ENCODE data around the gene FADD. TPM values are rescaled to one million over a fixed set of nuclear protein-coding genes. Genes with fewer than 3 reads are reported as not detected.
"Not testable (repeated sequence)": the region's sequence is repeated elsewhere in the genome, so short reads cannot be mapped to it uniquely, and the experiment has no call there.

Gene FADD
- total and polyA plus RNA-seq, 4 donors, result 13.9 to 30.9 (median 26.1) TPM

GRCh38 chr11:70210051-70210501 is 7.0 kb downstream of the FADD start:
- Histone ChIP-seq H3K36me3 (ENCODE audit: control insufficient read depth in 4 of 4, insufficient read depth in 4 of 4, low read length in 4 of 4) (peaks cover 0 to 31% (median 11%) of the 10 kb centered on the region in 4 donors), H3K27me3 (ENCODE audit: control insufficient read depth in 3 of 3, insufficient read depth in 3 of 3, low read length in 2 of 3) (no peaks in the 10 kb centered on the region), H3K27ac (ENCODE audit: low read depth in 1 of 2, low read length in 1 of 2) (no peak overlapping the region), H3K9ac (ENCODE audit: insufficient read depth in 1 of 2, low read length in 2 of 2) (no peak overlapping the region), H3K4me3 (no peak overlapping the region), H3K9me3 (ENCODE audit: control insufficient read depth in 4 of 4, insufficient read depth in 3 of 4, low read length in 3 of 4) (no peaks in the 10 kb centered on the region), H3K4me1 (ENCODE audit: control insufficient read depth in 5 of 5, insufficient read depth in 5 of 5, low read length in 5 of 5) (peaks cover 0 to under 1% (median 0%) of the 10 kb centered on the region in 5 donors)
- ATAC-seq (ENCODE audit: insufficient read depth, low FRiP score) (no peak), DNase-seq (no peak)
- WGBS, 2 donors, result 89 to 91% methylated on average over 8 of the region's 8 CpGs
- no peak for TF ChIP-seq CTCF (IDR thresholded peaks at IDR 0.05; ENCODE audit: control extremely low read depth, extremely low read depth)

DNA sequence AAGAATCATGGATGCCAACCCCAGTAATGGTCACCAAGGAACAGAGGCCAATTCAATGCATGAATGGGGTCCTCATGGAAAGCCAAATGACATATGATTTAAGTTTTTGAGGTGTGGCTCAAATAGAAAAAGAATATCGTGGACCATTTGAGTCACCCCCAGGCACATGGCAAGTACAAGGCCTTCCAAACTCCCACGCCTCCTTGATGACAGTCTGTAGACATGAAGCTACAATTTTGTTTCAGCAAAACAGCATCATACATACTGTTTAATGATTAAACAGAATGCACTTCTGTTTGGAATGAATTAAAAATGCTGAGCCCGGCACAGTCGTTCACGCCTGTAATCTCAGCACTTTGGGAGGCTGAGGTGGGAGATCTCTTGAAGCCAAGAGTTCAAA is 7.4 kb downstream of the FADD start:
- Histone ChIP-seq H3K27ac (ENCODE audit: low read depth in 1 of 2, low read length in 1 of 2) (no peak overlapping the region), H3K4me3 (no peak overlapping the region), H3K27me3 (ENCODE audit: control insufficient read depth in 3 of 3, insufficient read depth in 3 of 3, low read length in 2 of 3) (no peaks in the 10 kb centered on the region), H3K9ac (ENCODE audit: insufficient read depth in 1 of 2, low read length in 2 of 2) (no peak overlapping the region), H3K36me3 (ENCODE audit: control insufficient read depth in 4 of 4, insufficient read depth in 4 of 4, low read length in 4 of 4) (peaks cover 0 to 31% (median 11%) of the 10 kb centered on the region in 4 donors), H3K4me1 (ENCODE audit: control insufficient read depth in 5 of 5, insufficient read depth in 5 of 5, low read length in 5 of 5) (no peaks in the 10 kb centered on the region), H3K9me3 (ENCODE audit: control insufficient read depth in 4 of 4, insufficient read depth in 3 of 4, low read length in 3 of 4) (no peaks in the 10 kb centered on the region)
- no peak for TF ChIP-seq CTCF (IDR thresholded peaks at IDR 0.05; ENCODE audit: control extremely low read depth, extremely low read depth)
- ATAC-seq (ENCODE audit: insufficient read depth, low FRiP score) (no peak), DNase-seq (no peak)
- 91 to 94% methylated on average over 5 of the region's 5 CpGs for WGBS, 2 donors

DNA sequence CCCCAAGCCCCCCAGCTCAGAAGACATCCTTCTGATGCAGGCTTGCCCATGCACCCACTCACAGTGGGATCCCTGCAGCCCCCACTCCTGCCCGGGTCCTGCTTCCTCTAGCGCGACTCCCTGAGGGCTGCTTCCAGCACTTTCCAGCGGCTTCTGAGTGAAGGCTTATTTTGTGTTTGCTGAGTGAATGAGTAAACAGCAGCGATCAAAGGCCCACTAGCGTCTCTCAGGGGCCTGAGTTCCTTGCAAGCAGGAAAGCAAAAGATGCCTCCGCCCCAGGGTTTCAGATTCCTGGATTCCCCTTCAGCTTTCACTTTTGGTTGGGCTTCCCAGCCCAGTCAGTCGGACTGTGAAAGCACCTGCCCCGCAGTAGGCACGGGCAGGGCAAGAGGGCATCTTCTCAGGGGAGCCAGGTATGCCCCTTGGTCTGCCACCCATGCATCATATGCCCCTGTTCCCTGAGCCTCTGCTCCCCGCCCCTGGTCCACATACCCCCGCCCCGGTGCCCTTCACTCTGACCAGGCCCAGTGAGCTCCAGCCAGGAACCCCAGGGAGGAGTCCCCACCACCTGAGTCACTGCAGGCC is 9.2 kb downstream of the FADD start:
- H3K27ac ChIP-seq (ENCODE audit: low read depth in 1 of 2, low read length in 1 of 2), result peak overlapping the region in 1 of 2 donors; percentile 26

DNA sequence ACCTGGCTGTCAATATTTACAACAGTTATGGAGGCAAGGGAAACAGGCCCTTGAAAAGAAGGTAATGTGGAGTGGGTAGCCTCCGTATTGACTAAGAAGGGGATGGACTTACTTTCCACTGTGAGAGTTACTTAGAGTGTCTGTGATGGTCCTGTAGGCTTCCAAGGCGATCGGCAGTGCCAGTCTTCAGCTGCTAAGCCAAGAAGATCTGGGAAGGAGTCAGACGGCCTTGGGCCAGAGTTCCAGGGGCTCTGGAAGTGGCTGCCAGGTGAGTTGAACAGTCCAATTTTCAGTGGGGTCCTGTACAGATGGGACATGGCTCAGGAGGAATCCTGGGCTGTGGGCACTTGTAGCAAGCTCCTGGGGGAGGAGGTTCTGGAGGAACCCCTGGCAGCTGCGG is 14.3 kb downstream of the FADD start:
- ATAC-seq (ENCODE audit: insufficient read depth, low FRiP score); DNase-seq; H3K27ac ChIP-seq (ENCODE audit: low read depth in 1 of 2, low read length in 1 of 2); H3K9ac ChIP-seq (ENCODE audit: insufficient read depth in 1 of 2, low read length in 2 of 2); H3K36me3 ChIP-seq (ENCODE audit: control insufficient read depth in 4 of 4, insufficient read depth in 4 of 4, low read length in 4 of 4); H3K27me3 ChIP-seq (ENCODE audit: control insufficient read depth in 3 of 3, insufficient read depth in 3 of 3, low read length in 2 of 3); H3K4me1 ChIP-seq (ENCODE audit: control insufficient read depth in 5 of 5, insufficient read depth in 5 of 5, low read length in 5 of 5); H3K9me3 ChIP-seq (ENCODE audit: control insufficient read depth in 4 of 4, insufficient read depth in 3 of 4, low read length in 3 of 4); H3K4me3 ChIP-seq: not testable (repeated sequence)
- WGBS, 2 donors, result 82 to 84% methylated on average over 5 of the region's 5 CpGs

More for the DNA sequence above, 9.2 kb downstream of the FADD start:
- H3K27me3 ChIP-seq (ENCODE audit: control insufficient read depth in 3 of 3, insufficient read depth in 3 of 3, low read length in 2 of 3), result no peaks in the 10 kb centered on the region
- no peak overlapping the region for H3K9ac ChIP-seq (ENCODE audit: insufficient read depth in 1 of 2, low read length in 2 of 2)
- H3K9me3 ChIP-seq (ENCODE audit: control insufficient read depth in 4 of 4, insufficient read depth in 3 of 4, low read length in 3 of 4), result no peaks in the 10 kb centered on the region
- peak in 2 of 3 donors; percentile 24 to 31 for DNase-seq
- ATAC-seq (ENCODE audit: insufficient read depth, low FRiP score), result no peak
- H3K4me1 ChIP-seq (ENCODE audit: control insufficient read depth in 5 of 5, insufficient read depth in 5 of 5, low read length in 5 of 5), result no peaks in the 10 kb centered on the region
- 53 to 69% methylated on average over 13 of the region's 13 CpGs for WGBS, 2 donors
- H3K36me3 ChIP-seq (ENCODE audit: control insufficient read depth in 4 of 4, insufficient read depth in 4 of 4, low read length in 4 of 4), result peaks cover 0 to 17% (median 7%) of the 10 kb centered on the region in 4 donors
- no peak overlapping the region for H3K4me3 ChIP-seq
- TF ChIP-seq CTCF (IDR thresholded peaks at IDR 0.05; ENCODE audit: control extremely low read depth, extremely low read depth), result no peak

DNA sequence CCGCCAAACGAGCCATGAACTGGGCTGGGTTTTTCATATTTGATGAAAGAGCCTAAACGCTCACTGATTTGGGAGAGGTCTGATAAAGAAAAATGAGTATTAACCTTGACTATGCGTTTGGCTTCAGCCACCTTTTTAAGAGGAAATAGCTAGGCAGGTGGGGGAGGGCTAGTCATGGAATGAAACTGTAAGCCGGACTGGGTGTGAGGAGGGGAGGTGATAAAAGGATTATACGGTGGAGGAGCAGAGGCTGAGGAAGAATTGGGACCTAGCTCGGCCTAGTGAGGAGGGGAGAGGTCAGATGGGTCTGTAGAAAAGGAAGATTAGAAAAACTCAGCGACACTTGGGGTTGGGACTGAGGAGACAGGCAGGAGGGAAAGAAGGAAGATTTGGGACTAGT is 15.0 kb downstream of the FADD start:
- not testable (repeated sequence) for H3K9ac ChIP-seq (ENCODE audit: insufficient read depth in 1 of 2, low read length in 2 of 2); DNase-seq; H3K27me3 ChIP-seq (ENCODE audit: control insufficient read depth in 3 of 3, insufficient read depth in 3 of 3, low read length in 2 of 3); H3K4me1 ChIP-seq (ENCODE audit: control insufficient read depth in 5 of 5, insufficient read depth in 5 of 5, low read length in 5 of 5); H3K4me3 ChIP-seq; ATAC-seq (ENCODE audit: insufficient read depth, low FRiP score); H3K36me3 ChIP-seq (ENCODE audit: control insufficient read depth in 4 of 4, insufficient read depth in 4 of 4, low read length in 4 of 4); H3K27ac ChIP-seq (ENCODE audit: low read depth in 1 of 2, low read length in 1 of 2); H3K9me3 ChIP-seq (ENCODE audit: control insufficient read depth in 4 of 4, insufficient read depth in 3 of 4, low read length in 3 of 4)
- WGBS, 2 donors, result 61 to 71% methylated on average over 8 of the region's 8 CpGs

All from lung (tissue), 12 donors.